Hepatocyte (in vitro differentiated cells): ENCODE measurements around the gene LHX3. TPM values are rescaled to one million over a fixed set of nuclear protein-coding genes. Genes with fewer than 3 reads are reported as not detected.

Source experiments
- DNase-seq: peaks from one replicate; pipeline ENCODE4 v3.0.0-alpha.2; 2016; ENCODE audit warnings: low spot score
- H2AFZ ChIP-seq: fragments of 200-600 bp; sonication (generic); 2 replicates; pipeline ENCODE4 v1.6.0; 2016; ENCODE audit warnings: antibody characterized with exemption, mild to moderate bottlenecking
- H3K27ac ChIP-seq: fragments of 200-600 bp; sonication (generic); 2 replicates; pipeline ENCODE4 v1.5.1; 2016; ENCODE audit warnings: mild to moderate bottlenecking
- H3K27me3 ChIP-seq: fragments of 200-600 bp; sonication (generic); 2 replicates; pipeline ENCODE4 v1.6.1; 2016
- H3K36me3 ChIP-seq: fragments of 200-600 bp; sonication (generic); replicated peaks from 2 replicates; pipeline ENCODE4 v1.5.1; 2016; ENCODE audit warnings: low read depth; ENCODE audit not compliant: insufficient read depth
- H3K4me1 ChIP-seq: fragments of 200-600 bp; sonication (generic); 2 replicates; pipeline ENCODE4 v1.5.1; 2016; ENCODE audit warnings: mild to moderate bottlenecking, moderate library complexity; ENCODE audit not compliant: insufficient read depth
- H3K4me2 ChIP-seq: fragments of 200-600 bp; sonication (generic); 2 replicates; pipeline ENCODE4 v1.6.0; 2016
- H3K4me3 ChIP-seq: fragments of 200-600 bp; sonication (generic); 2 replicates; pipeline ENCODE4 v1.5.1; 2016; ENCODE audit warnings: mild to moderate bottlenecking
- H3K79me2 ChIP-seq: fragments of 200-600 bp; sonication (generic); 2 replicates; pipeline ENCODE4 v1.6.0; 2017; ENCODE audit warnings: mild to moderate bottlenecking
- H3K9me2 ChIP-seq: fragments of 200-600 bp; sonication (generic); replicated peaks from 2 replicates; pipeline ENCODE4 v1.6.0; 2017; ENCODE audit warnings: mild to moderate bottlenecking; ENCODE audit not compliant: insufficient read depth
- H3K9me3 ChIP-seq: fragments of 200-600 bp; sonication (generic); 2 replicates; pipeline ENCODE4 v1.5.1; 2016; ENCODE audit warnings: low read depth, mild to moderate bottlenecking
- H4K20me1 ChIP-seq: fragments of 200-600 bp; sonication (generic); 2 replicates; pipeline ENCODE4 v1.6.0; 2016; ENCODE audit warnings: mild to moderate bottlenecking; ENCODE audit not compliant: insufficient read depth, poor library complexity, severe bottlenecking
- CTCF ChIP-seq: fragments of 200-600 bp; sonication (generic); IDR thresholded peaks from 2 replicates; pipeline ENCODE4 v1.5.1; 2016; ENCODE audit warnings: antibody characterized with exemption, mild to moderate bottlenecking; ENCODE audit not compliant: poor library complexity
- EZH2 ChIP-seq: fragments of 200-600 bp; sonication (generic); IDR thresholded peaks from 2 replicates; pipeline ENCODE4 v1.6.1; 2016; ENCODE audit warnings: antibody characterized with exemption, mild to moderate bottlenecking, borderline replicate concordance
- EZH2phosphoT487 ChIP-seq: fragments of 200-600 bp; sonication (generic); IDR thresholded peaks from one replicate; pipeline ENCODE4 v1.6.1; 2018; ENCODE audit warnings: antibody characterized with exemption, mild to moderate bottlenecking, low read depth, moderate library complexity; ENCODE audit not compliant: unreplicated experiment, severe bottlenecking
- WGBS: methylation state at CpG from one replicate; pipeline ENCODE4 v1.1.6; 2016; ENCODE audit warnings: low lambda C conversion rate; ENCODE audit errors: missing lambda C conversion rate; 5-methylcytosine and 5-hydroxymethylcytosine counted together
- polyA plus RNA-seq: library from polyadenylated mRNA; unstranded; fragments of >200 nt; fragmentation: Nextera tagmentation; extraction: Ambion mirVana; gene quantifications from 2 replicates; pipeline ENCODE4 v1.2.1, GENCODE V29; 2016
- total RNA-seq: library from RNA; depleted of rRNA; stranded (reverse); fragments of >200 nt; gene quantifications from 2 replicates; pipeline ENCODE4 v1.2.3, GENCODE V29; 2014

LHX3 gene
- total and polyA plus RNA-seq, 2 experiments from 2014 or later: not detected

DNA sequence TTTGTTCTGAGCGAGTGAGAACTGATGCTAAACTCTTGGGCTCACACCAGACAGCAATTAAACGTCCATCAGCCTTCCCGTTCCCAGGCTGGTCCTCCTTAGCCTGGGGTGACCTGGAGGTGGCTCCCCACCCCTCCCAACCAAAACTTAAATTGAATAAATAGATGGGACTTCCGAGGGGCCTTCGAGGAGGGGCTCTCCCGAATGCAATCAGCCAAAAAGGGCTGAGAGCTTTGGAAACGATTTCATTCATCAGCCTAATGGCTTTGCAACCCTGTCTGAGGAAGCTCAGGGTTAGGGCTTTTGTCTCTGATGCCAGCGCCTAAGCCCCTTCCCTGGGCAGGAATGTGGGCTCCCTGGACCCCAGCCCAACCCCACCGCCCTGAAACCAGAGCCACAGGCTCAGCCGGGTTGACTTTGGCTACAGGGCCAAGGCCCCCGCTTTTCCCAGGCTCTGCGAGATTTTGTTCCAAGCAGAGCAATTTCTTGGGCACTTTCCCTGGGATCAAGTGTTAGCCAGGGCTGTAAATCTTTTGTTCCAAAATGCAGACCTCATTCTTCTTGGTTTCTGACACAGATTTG is 29.2 kb downstream of the LHX3 start:
- no peaks in the 10 kb centered on the region for H3K36me3 ChIP-seq
- no peaks in the 10 kb centered on the region for H3K79me2 ChIP-seq
- TF ChIP-seq CTCF (no peak), EZH2phosphoT487 (no peak), EZH2 (no peak)
- no peak for DNase-seq
- no peak overlapping the region for H3K4me3 ChIP-seq
- no peaks in the 10 kb centered on the region for H3K9me3 ChIP-seq
- H3K9me2 ChIP-seq: no peaks in the 10 kb centered on the region
- H3K4me2 ChIP-seq: no peak overlapping the region
- 73% methylated on average over 12 of the region's 12 CpGs for WGBS
- no peak overlapping the region for H3K27ac ChIP-seq
- H3K27me3 ChIP-seq: no peaks in the 10 kb centered on the region
- no peak overlapping the region for H2AFZ ChIP-seq
- H3K4me1 ChIP-seq: peaks cover 19% of the 10 kb centered on the region
- H4K20me1 ChIP-seq: no peaks in the 10 kb centered on the region

- Histone ChIP-seq H3K9me2 (no peaks in the 10 kb centered on the region), H3K27me3 (no peaks in the 10 kb centered on the region), H3K9me3 (no peaks in the 10 kb centered on the region), H3K27ac (no peak overlapping the region), H2AFZ (no peak overlapping the region), H3K36me3 (no peaks in the 10 kb centered on the region), H3K4me1 (peaks cover 26% of the 10 kb centered on the region), H3K4me3 (no peak overlapping the region), H3K4me2 (no peak overlapping the region), H3K79me2 (no peaks in the 10 kb centered on the region), H4K20me1 (no peaks in the 10 kb centered on the region)
- WGBS: 73% methylated on average over 7 of the region's 8 CpGs
- no peak for DNase-seq
- TF ChIP-seq CTCF (no peak), EZH2 (no peak), EZH2phosphoT487 (no peak)
These were observed 29.9 kb downstream of the LHX3 start for GRCh38 chr9:136174779-136175615.

DNA sequence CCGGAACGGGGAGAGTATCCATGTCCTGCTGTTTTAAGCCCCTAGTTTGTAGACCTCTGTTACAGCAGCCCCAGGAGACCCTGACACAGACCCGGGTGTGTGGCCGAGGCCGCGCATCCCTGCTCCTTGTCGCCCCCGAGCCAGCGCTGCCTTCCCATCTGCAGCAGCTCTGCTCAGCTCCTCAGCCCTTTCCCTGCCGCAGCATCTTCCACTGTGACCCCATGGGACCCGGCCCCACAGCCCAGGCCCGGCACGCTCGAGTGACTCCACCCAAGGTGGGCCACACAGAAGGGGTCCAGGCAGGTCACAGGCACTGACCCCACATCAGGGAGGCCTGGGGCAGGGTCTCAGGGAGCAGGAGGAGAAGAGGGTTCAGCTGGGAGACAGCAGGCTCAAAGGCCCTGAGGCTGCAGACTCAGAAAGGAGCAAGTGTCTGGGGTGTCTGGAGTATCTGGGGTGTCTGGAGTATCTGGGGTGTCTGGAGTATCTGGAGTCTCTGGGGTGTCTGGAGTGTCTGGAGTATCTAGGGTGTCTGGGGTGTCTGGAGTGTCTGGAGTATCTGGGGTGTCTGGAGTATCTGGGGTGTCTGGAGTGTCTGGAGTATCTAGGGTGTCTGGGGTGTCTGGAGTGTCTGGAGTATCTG is 31.2 kb downstream of the LHX3 start:
- TF ChIP-seq EZH2phosphoT487 (no peak), CTCF (no peak), EZH2 (no peak)
- Histone ChIP-seq H3K79me2 (no peaks in the 10 kb centered on the region), H3K4me1 (peaks cover 30% of the 10 kb centered on the region), H2AFZ (no peak overlapping the region), H3K27ac (no peak overlapping the region), H3K9me3 (no peaks in the 10 kb centered on the region), H3K9me2 (no peaks in the 10 kb centered on the region), H3K4me2 (no peak overlapping the region), H3K36me3 (no peaks in the 10 kb centered on the region), H3K27me3 (no peaks in the 10 kb centered on the region), H3K4me3 (no peak overlapping the region), H4K20me1 (no peaks in the 10 kb centered on the region)
- no peak for DNase-seq
- 89% methylated on average over 14 of the region's 14 CpGs for WGBS
